Ascending aorta (tissue), 2 donors: Measurements from ENCODE around the gene RBM33. TPM values are rescaled to one million over a fixed set of nuclear protein-coding genes. Genes with fewer than 3 reads are reported as not detected.
A peak's percentile ranks its signal among the peaks of the same experiment; 100 is the strongest.

Experiments
- DNase-seq, 2 donors: peaks; one replicate each; pipeline ENCODE4 v3.0.0-alpha.2; 2019; ENCODE audit warnings: low spot score in 2 of 2
- H3K27ac ChIP-seq, 2 donors: fragments of 200-600 bp; sonication (generic); one replicate each; pipeline ENCODE4 v1.5.1; 2016 to 2017; ENCODE audit warnings: mild to moderate bottlenecking in 1 of 2
- H3K27me3 ChIP-seq: fragments of 200-600 bp; sonication (generic); one replicate; pipeline ENCODE4 v1.5.1; 2017
- H3K36me3 ChIP-seq, 2 donors: fragments of 200-600 bp; sonication (generic); one replicate each; pipeline ENCODE4 v1.5.1; 2016
- H3K4me1 ChIP-seq, 2 donors: fragments of 200-600 bp; sonication (generic); one replicate each; pipeline ENCODE4 v1.5.1; 2016 to 2017; ENCODE audit warnings: mild to moderate bottlenecking in 1 of 2
- H3K4me3 ChIP-seq, 2 donors: fragments of 200-600 bp; sonication (generic); one replicate each; pipeline ENCODE4 v1.5.1; 2016 to 2017; ENCODE audit warnings: mild to moderate bottlenecking in 1 of 2
- H3K9me3 ChIP-seq, 2 donors: fragments of 200-600 bp; sonication (generic); one replicate each; pipeline ENCODE4 v1.5.1; 2016
- CTCF ChIP-seq, 3 experiments: fragments of 200-600 bp in 2 of 3; fragments of 450-650 bp in 1 of 3; sonication (generic) in 2 of 3; IDR thresholded peaks; one replicate each; pipeline ENCODE4 v1.5.1; 2016 to 2019; ENCODE audit warnings: antibody characterized with exemption in 3 of 3, mild to moderate bottlenecking in 1 of 3, moderate library complexity in 1 of 3
- intact Hi-C: fragments of 100-400 bp; cut with DNase I; formaldehyde crosslinking; loops from one replicate; pipeline ENCODE4 v1.15.1; 2023
- total RNA-seq: library from RNA; depleted of rRNA; stranded (reverse); fragments of >200 nt; gene quantifications from one replicate; pipeline ENCODE4 v1.1.0, GENCODE V29; 2016

The RBM33 gene
- total RNA-seq, 1 donor from 2014 or later: 44.2 TPM

DNA sequence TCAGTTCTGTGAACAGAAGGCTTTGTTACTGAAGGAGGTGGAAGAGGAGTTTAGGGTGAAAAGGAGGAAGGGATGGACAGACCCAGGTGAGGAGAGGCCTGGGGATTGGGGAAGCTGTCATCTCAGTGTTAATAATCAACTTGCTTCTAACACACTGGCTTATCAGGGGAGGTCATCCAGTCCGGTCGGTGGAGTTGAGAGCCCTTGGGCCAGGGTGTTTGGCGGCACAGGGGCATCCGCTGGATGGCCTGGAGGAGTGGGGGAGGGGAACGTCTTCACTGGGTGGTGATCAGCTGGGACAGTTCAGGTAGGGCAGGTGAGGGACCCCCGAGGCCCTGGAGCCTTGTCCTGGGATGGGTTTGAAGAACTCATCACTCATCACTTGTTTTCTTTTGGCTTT, 133.9 kb downstream of the RBM33 start:
- H3K9me3 ChIP-seq: no peaks in the 10 kb centered on the region
- no peak for TF ChIP-seq CTCF (IDR thresholded peaks at IDR 0.05)
- peaks cover 36 to 86% of the 10 kb centered on the region in 2 donors for H3K36me3 ChIP-seq
- H3K4me1 ChIP-seq: no peaks in the 10 kb centered on the region
- intact Hi-C loops: no loop called here
- no peak overlapping the region for H3K4me3 ChIP-seq
- H3K27ac ChIP-seq: no peak overlapping the region
- DNase-seq: peak in 1 of 2 donors; percentile 48
- H3K27me3 ChIP-seq: no peaks in the 10 kb centered on the region

- DNase-seq: peak in 1 of 2 donors; percentile 56
- Histone ChIP-seq H3K4me3 (no peak overlapping the region), H3K9me3 (no peaks in the 10 kb centered on the region), H3K4me1 (no peaks in the 10 kb centered on the region), H3K36me3 (peaks cover 17 to 70% of the 10 kb centered on the region in 2 donors), H3K27ac (no peak overlapping the region), H3K27me3 (no peaks in the 10 kb centered on the region)
- no peak for TF ChIP-seq CTCF (IDR thresholded peaks at IDR 0.05)
- intact Hi-C loops: no loop called here
These were observed 136.4 kb downstream of the RBM33 start for GRCh38 chr7:155780884-155781283.

DNA sequence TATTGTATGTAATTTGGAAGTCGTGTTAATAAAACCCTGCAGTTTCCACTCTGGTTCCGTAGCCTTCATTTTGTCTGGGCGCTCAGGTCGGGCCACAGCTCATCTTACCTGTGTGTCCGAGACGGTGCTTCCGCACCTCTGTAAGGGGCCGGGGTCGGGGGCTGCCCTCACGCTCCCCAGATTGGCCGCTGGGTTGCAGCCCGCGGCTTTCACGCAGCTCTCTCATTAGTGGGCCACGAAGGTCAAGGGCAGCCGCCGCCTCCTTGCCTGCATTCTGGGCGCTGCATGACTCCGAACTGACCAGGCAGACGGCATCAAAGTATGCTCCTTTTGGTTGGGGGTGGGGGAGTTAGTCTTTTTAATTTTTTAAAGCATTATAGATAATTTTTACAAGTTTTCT, 137.0 kb downstream of the RBM33 start:
- DNase-seq: no peak
- no peaks in the 10 kb centered on the region for H3K27me3 ChIP-seq
- intact Hi-C loops: no loop called here
- no peak for TF ChIP-seq CTCF (IDR thresholded peaks at IDR 0.05)
- no peak overlapping the region for H3K4me3 ChIP-seq
- no peaks in the 10 kb centered on the region for H3K4me1 ChIP-seq
- no peak overlapping the region for H3K27ac ChIP-seq
- peaks cover 13 to 65% of the 10 kb centered on the region in 2 donors for H3K36me3 ChIP-seq
- no peaks in the 10 kb centered on the region for H3K9me3 ChIP-seq

DNA sequence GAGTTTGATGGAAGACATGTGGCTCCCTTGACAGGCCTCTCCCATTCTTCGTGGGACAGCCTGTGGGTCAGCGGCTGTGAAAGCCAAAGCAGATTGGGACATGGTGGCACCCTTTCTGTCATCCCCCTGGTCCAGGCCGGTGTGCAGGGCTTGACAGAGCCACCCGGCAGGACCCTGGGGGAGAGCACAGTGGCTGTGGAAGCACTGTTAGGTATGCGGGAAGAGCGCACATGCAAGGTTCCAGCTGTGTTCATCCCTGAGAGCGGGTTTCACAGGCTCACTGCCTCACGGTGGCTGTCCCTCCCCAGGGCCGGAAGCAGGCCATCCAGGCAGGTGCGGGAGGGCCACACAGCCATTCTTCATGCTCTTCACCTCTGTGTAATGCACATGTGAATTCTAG, 138.0 kb downstream of the RBM33 start:
- H3K4me3 ChIP-seq: no peak overlapping the region
- intact Hi-C loops: no loop called here
- H3K9me3 ChIP-seq: no peaks in the 10 kb centered on the region
- H3K27me3 ChIP-seq: no peaks in the 10 kb centered on the region
- H3K36me3 ChIP-seq: peaks cover 10 to 56% of the 10 kb centered on the region in 2 donors
- no peak overlapping the region for H3K27ac ChIP-seq
- no peak for TF ChIP-seq CTCF (IDR thresholded peaks at IDR 0.05)
- peaks cover 0 to 3% of the 10 kb centered on the region in 2 donors for H3K4me1 ChIP-seq
- no peak for DNase-seq

DNA sequence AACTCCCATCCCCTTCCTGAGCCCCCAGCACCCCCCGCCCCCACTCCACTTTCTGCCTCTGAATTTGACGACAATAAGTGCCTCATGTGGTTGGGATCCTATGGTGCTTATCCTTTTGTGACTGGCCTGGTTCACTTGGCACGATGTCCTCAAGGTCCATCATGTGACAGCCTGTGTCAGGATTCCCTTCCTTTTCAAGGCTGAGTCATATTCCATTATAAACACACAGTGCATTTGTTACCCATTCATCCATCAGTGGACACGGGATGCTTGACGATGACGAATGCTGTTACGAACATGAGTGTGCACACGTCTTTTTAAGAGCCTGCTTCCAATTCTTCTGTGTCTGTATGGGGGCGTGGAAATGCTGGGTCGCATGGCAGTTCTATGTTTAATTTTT, 141.1 kb downstream of the RBM33 start:
- H3K4me1 ChIP-seq: peaks cover 0 to 3% of the 10 kb centered on the region in 2 donors
- H3K27me3 ChIP-seq: no peaks in the 10 kb centered on the region
- peaks cover 10 to 32% of the 10 kb centered on the region in 2 donors for H3K36me3 ChIP-seq
- no peak overlapping the region for H3K4me3 ChIP-seq
- intact Hi-C loops: no loop called here
- no peak for DNase-seq
- no peak overlapping the region for H3K27ac ChIP-seq
- no peaks in the 10 kb centered on the region for H3K9me3 ChIP-seq
- TF ChIP-seq CTCF (IDR thresholded peaks at IDR 0.05): no peak

DNA sequence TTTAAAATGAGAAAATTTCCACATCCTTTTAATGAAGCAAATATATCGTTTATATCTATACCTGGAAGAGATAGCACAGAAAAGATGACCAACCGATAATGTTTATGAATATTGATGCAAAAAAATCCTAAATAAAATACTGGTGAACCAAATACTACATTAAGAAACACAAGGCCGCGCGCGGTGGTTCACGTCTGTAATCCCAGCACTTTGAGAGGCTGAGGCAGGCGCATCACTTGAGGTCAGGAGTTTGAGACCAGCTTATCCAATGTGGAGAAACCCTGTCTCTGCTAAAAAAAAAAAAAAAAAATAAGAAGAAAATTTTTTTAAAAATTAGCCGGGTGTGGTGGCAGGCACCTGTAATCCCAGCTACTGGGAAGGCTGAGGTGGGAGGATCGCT, 142.0 kb downstream of the RBM33 start:
- Histone ChIP-seq H3K4me1 (peaks cover 0 to 3% of the 10 kb centered on the region in 2 donors), H3K4me3 (no peak overlapping the region), H3K36me3 (peaks cover 10 to 23% of the 10 kb centered on the region in 2 donors), H3K27me3 (no peaks in the 10 kb centered on the region), H3K27ac (no peak overlapping the region), H3K9me3 (no peaks in the 10 kb centered on the region)
- intact Hi-C loops: no loop called here
- TF ChIP-seq CTCF (IDR thresholded peaks at IDR 0.05): no peak
- DNase-seq: no peak
